ENCODE measurements around the gene METTL25. TPM values are rescaled to one million over a fixed set of nuclear protein-coding genes. Genes with fewer than 3 reads are reported as not detected.
A peak's percentile ranks its signal among the peaks of the same experiment; 100 is the strongest.

METTL25 gene
- total RNA-seq, 1 experiment from 2014 or later, result 4.1 TPM

DNA sequence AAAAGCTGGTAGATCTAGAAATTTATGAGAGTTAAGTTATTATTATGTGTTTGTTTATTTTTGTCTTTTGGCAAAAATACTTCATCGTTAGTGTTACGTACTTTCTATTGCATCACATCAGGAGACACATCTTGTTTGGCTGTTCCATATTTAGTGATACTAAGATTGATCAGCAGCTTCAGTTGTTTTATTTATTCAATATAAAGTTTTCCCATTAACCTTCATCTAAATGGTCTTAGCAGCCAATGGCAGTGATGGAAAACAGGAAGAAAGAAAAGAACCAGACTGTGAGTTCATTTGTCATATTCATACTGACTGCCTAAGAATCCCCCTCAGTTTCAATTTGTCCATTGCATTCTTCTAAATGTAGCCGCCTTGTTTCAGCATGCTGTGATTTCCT lies 122.3 kb downstream of the METTL25 start:
- H3K27ac Mint-ChIP-seq (ENCODE audit: low read depth, unreplicated experiment), result no peak overlapping the region
- TF ChIP-seq, protein P1, sequence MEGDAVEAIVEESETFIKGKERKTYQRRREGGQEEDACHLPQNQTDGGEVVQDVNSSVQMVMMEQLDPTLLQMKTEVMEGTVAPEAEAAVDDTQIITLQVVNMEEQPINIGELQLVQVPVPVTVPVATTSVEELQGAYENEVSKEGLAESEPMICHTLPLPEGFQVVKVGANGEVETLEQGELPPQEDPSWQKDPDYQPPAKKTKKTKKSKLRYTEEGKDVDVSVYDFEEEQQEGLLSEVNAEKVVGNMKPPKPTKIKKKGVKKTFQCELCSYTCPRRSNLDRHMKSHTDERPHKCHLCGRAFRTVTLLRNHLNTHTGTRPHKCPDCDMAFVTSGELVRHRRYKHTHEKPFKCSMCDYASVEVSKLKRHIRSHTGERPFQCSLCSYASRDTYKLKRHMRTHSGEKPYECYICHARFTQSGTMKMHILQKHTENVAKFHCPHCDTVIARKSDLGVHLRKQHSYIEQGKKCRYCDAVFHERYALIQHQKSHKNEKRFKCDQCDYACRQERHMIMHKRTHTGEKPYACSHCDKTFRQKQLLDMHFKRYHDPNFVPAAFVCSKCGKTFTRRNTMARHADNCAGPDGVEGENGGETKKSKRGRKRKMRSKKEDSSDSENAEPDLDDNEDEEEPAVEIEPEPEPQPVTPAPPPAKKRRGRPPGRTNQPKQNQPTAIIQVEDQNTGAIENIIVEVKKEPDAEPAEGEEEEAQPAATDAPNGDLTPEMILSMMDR (IDR thresholded peaks at IDR 0.05; ENCODE audit: unreplicated experiment), result no peak
- no peak overlapping the region for H3K4me3 Mint-ChIP-seq (ENCODE audit: unreplicated experiment)
- no peaks in the 10 kb centered on the region for H3K4me1 Mint-ChIP-seq (ENCODE audit: insufficient read depth, unreplicated experiment)
- H3K36me3 Mint-ChIP-seq (ENCODE audit: insufficient read depth, unreplicated experiment), result no peaks in the 10 kb centered on the region
- H3K9me3 Mint-ChIP-seq (ENCODE audit: unreplicated experiment), result no peaks in the 10 kb centered on the region
- intact Hi-C loops (cut with micrococcal nuclease), result no loop called here
- no TSS peak for BruUV-seq (replicated peaks)
- DNase-seq (ENCODE audit: unreplicated experiment), result no peak
- POLR2A ChIA-PET, result no interaction called here
- CTCF ChIA-PET, result interaction anchor here (0.7 kb wide), 1 partner anchor 1344 kb away, joined by 5 read pairs; no protein-coding TSS in a partner anchor
- H3K27me3 Mint-ChIP-seq (ENCODE audit: insufficient read depth, unreplicated experiment), result no peaks in the 10 kb centered on the region

DNA sequence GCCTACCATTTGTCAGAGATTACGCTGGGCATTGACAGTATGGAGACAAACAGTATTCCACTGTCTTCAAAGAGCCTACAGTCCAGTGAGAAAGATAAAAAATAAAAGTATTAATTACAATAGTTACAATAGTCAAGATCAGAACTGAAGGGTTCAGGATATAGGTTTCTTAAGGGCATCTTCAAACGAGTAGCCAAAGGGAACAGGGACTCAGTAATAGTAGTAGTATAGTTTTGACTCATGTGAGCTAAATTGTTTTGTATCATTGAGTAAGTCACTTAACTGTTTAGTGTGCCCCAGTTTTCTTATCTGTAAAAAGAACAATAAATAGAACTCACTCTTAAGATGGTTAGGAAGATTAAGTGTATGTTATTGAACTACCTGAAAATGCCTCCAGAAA lies 123.6 kb downstream of the METTL25 start:
- no TSS peak for BruUV-seq (replicated peaks)
- TF ChIP-seq, protein P1 (IDR thresholded peaks at IDR 0.05; ENCODE audit: unreplicated experiment), result no peak
- intact Hi-C loops (cut with micrococcal nuclease), result no loop called here
- POLR2A ChIA-PET, result no interaction called here
- H3K4me1 Mint-ChIP-seq (ENCODE audit: insufficient read depth, unreplicated experiment), result no peaks in the 10 kb centered on the region
- H3K9me3 Mint-ChIP-seq (ENCODE audit: unreplicated experiment), result no peaks in the 10 kb centered on the region
- no peak overlapping the region for H3K4me3 Mint-ChIP-seq (ENCODE audit: unreplicated experiment)
- no peaks in the 10 kb centered on the region for H3K27me3 Mint-ChIP-seq (ENCODE audit: insufficient read depth, unreplicated experiment)
- no peak overlapping the region for H3K27ac Mint-ChIP-seq (ENCODE audit: low read depth, unreplicated experiment)
- no peaks in the 10 kb centered on the region for H3K36me3 Mint-ChIP-seq (ENCODE audit: insufficient read depth, unreplicated experiment)
- no peak for DNase-seq (ENCODE audit: unreplicated experiment)
- CTCF ChIA-PET, result interaction anchor here (0.8 kb wide), 1 partner anchor 29 kb away, joined by 4 read pairs; no protein-coding TSS in a partner anchor

DNA sequence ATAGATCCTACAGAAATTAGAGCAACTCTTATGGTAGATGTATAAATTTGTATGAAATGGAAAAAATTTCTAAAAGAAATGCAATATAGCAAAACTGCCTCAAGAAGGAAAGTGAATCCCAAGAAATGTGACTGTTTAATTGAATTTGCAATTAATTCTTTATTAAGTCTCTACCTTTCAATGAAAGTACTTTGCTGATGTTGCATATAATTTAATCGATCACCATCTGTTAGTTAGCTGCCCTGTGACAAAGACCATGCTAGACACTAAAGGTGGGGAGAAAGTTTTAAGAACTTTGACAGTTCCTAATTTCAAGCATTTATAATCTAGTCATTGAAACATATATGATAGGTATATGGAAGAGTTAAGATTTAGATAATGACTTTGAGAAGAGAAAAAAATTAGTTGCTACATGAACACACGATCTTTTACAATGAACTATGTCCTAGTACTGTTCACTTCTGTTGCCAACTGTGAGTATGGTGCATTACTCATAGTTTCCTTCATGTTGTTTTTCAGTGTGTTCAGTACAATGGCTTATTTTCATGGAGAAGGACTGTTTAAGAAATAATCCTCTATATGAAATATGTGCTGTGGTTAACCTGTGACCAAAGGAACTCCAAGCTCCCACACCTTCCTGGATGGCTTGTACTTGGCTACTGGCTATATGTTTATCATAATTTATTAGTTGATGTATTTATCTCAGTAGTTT lies 128.4 kb downstream of the METTL25 start:
- DNase-seq (ENCODE audit: unreplicated experiment), result peak; percentile 50
- TF ChIP-seq, protein P1 (IDR thresholded peaks at IDR 0.05; ENCODE audit: unreplicated experiment), result no peak
- Mint-ChIP-seq H3K9me3 (ENCODE audit: unreplicated experiment) (no peaks in the 10 kb centered on the region), H3K27me3 (ENCODE audit: insufficient read depth, unreplicated experiment) (no peaks in the 10 kb centered on the region), H3K4me1 (ENCODE audit: insufficient read depth, unreplicated experiment) (no peaks in the 10 kb centered on the region), H3K4me3 (ENCODE audit: unreplicated experiment) (no peak overlapping the region), H3K36me3 (ENCODE audit: insufficient read depth, unreplicated experiment) (no peaks in the 10 kb centered on the region), H3K27ac (ENCODE audit: low read depth, unreplicated experiment) (peak overlapping the region; percentile 39)
- intact Hi-C loops (cut with micrococcal nuclease), result no loop called here
- BruUV-seq (replicated peaks), result no TSS peak
- POLR2A ChIA-PET, result interaction anchor here (1.5 kb wide), 1 partner anchor 9 kb away, joined by 3 read pairs; no protein-coding TSS in a partner anchor
- CTCF ChIA-PET, result interaction anchor here (0.5 kb wide), 1 partner anchor 82 kb away, joined by 4 read pairs; no protein-coding TSS in a partner anchor

DNA sequence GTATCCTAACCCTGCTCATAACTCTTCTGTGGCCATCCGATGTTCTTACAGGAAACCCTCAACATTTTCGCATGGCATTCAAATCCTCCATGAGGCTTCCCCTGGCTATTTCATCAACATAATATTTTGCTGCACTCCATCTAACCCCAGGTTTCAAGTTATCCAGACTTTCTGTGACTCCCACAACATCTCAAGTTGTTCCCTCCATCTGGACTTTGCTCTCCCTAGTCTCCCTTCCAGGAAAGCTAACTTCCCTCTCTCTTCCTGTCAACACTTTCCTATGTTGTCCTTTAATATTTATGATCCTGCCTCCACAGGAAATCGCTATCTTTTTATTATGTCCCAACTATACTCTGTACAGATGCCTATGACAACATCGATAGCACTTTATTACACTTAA lies 146.1 kb downstream of the METTL25 start:
- CTCF ChIA-PET, result no interaction called here
- intact Hi-C loops (cut with micrococcal nuclease), result no loop called here
- TF ChIP-seq, protein P1 (IDR thresholded peaks at IDR 0.05; ENCODE audit: unreplicated experiment), result no peak
- POLR2A ChIA-PET, result no interaction called here
- no TSS peak for BruUV-seq (replicated peaks)
- no peak overlapping the region for H3K27ac Mint-ChIP-seq (ENCODE audit: low read depth, unreplicated experiment)
- no peak overlapping the region for H3K4me3 Mint-ChIP-seq (ENCODE audit: unreplicated experiment)
- H3K9me3 Mint-ChIP-seq (ENCODE audit: unreplicated experiment), result no peaks in the 10 kb centered on the region
- H3K27me3 Mint-ChIP-seq (ENCODE audit: insufficient read depth, unreplicated experiment), result no peaks in the 10 kb centered on the region
- H3K4me1 Mint-ChIP-seq (ENCODE audit: insufficient read depth, unreplicated experiment), result no peaks in the 10 kb centered on the region
- no peak for DNase-seq (ENCODE audit: unreplicated experiment)
- H3K36me3 Mint-ChIP-seq (ENCODE audit: insufficient read depth, unreplicated experiment), result no peaks in the 10 kb centered on the region

All from MCF 10A (cell line).